SKM-1 treated with dmso at 0.1 percent for 144 hours (cell line): ENCODE data around the gene DHDDS.
A peak's percentile ranks its signal among the peaks of the same experiment; 100 is the strongest.
"Not testable (repeated sequence)": the region's sequence is repeated elsewhere in the genome, so short reads cannot be mapped to it uniquely, and the experiment has no call there.

Source experiments
- DNase-seq: peaks from one replicate; lab custom pipeline; 2025; ENCODE audit not compliant: unreplicated experiment; lab: John Stamatoyannopoulos, UW

DHDDS gene

DNA sequence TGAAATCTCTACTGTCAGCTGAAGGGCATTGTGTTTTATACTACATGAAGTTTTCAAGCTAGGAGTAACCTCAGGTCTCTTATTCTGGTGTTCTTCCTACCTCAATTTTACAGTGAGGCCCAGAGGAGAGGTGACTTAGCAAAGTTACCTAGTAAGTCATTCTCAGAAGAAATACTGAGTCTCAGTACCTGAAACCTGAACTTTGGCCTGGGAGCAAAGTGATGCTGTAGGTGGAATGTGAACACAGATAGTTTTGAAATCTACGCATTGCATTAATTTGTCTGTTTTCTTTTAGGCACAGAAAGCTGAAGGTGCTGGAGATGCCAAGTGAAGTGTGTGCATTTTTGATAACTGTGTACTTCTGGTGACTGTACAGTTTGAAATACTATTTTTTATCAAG lies 42.7 kb downstream of the DHDDS start:
- DNase-seq: no peak

GRCh38 chr1:26475989-26476388 lies 43.9 kb downstream of the DHDDS start:
- no peak for DNase-seq

DNA sequence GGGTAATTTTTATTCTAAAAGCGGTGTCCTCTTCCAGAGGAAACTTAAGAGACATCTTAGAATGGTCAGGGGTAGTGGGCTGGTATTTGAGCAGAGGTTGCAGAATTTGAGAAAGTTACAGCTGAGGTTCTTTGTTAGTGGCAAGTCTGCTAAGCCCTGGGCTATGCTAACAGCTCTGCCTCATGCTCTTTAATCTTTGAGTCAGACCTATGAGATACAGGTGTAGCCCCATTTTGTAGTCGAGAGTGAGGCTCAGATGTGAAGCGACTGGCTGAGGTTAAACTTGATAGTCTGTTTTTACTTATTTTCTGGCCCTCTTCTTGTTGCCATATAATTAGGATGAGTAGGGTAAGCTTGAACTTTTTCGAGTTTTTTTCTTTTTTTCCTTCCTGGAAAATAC lies 44.8 kb downstream of the DHDDS start:
- no peak for DNase-seq

- DNase-seq: no peak
Measured at GRCh38 chr1:26477446-26478152, 45.5 kb downstream of the DHDDS start.

GRCh38 chr1:26478159-26478558 lies 46.0 kb downstream of the DHDDS start:
- no peak for DNase-seq

GRCh38 chr1:26478988-26479387 lies 46.9 kb downstream of the DHDDS start:
- no peak for DNase-seq

GRCh38 chr1:26482921-26483320 lies 50.8 kb downstream of the DHDDS start:
- DNase-seq: no peak

DNA sequence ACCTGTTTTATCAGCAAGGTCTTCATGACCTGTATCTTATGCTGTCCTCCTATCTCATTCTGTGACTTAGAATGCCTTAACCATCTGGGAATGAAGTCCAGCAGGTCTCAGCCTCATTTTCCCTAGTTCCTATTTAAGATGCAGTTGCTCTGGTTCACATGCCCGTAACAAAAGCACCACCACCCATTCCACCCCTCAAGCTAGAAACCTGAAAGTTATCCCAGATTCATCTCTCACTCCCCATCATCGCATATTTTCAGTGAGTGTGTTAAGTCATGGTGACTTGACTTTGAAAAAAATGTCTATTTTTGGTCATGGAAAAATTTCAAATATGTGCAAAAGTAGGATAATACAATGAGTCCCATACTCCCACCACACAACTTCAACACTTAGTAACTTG lies 51.9 kb downstream of the DHDDS start:
- no peak for DNase-seq

DNA sequence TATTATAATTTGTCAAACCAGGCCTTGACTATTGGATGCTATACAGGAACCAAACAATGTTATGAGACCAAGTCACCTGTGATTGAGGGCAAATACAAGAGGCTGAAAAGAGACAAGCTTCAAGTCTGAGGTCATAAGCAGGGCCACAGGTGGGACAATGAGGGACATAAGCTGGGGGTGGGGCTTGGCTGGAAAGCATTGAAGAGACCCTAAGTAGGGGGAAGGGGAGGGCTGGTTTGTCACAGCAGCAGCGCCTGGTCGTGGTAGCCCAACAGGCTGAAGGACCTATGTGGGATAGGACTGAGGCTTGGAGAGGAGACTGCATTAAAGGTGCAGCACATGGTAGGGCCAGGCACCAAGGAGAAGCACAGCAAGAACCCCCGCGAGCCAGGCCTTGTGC lies 58.0 kb downstream of the DHDDS start:
- no peak for DNase-seq

GRCh38 chr1:26493267-26493666 lies 61.1 kb downstream of the DHDDS start:
- DNase-seq: no peak

DNA sequence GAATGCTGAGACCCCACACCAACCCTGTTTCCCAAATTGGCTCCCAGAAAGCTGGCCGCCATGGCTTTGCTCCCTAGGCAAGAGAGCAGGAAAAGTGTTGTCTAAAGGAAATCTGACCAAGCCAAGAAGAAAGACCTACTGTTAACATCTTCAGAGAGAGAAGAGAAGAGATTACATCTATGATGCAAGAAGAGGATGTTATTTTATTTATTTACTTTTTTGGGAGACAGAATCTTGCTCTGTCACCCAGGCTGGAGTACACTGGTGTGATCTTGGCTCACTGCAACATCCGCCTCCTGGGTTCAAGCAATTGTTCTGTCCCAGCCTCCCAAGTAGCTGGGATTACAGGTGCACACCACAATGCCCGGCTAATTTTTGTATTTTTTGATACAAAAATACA lies 61.8 kb downstream of the DHDDS start:
- DNase-seq: no peak

DNA sequence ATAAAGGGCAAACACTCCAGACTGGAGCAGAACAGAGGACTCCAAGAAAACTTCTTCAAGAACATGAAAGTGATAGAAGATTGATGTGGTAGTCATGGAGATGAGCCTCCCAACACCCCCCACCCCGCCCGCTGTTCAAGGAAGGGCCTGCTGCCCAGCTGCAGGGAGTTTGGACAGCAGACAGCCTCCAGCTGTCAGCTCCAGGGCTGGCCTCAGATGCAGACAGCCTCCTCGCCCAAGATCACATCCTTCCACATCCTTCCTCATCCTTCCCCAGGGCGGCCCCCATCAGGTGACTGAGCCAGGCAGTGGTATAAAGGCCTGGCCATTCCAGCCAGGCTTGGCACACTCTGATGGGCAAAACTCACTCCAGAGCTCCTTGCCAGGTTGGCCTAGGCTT lies 64.7 kb downstream of the DHDDS start:
- DNase-seq: no peak

DNA sequence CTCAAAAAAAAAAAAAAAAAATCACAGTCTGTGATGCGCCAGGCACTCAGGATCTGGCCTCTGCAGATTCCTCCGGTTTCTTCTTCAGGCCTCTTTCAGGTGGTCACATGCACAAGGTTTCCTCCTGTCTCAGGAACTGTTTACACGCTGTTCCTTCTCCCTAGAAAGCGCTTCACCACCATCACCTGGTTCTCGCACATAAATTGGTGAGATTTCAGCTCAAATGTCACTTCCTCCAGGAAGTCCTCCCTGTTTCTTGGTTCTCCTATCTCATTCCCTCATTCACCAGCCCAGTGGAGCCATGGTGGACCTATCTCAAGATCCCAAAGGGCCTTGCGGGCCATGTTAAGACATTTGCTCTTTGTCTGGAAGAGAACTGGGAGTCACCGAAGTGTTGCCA lies 66.8 kb downstream of the DHDDS start:
- no peak for DNase-seq

DNA sequence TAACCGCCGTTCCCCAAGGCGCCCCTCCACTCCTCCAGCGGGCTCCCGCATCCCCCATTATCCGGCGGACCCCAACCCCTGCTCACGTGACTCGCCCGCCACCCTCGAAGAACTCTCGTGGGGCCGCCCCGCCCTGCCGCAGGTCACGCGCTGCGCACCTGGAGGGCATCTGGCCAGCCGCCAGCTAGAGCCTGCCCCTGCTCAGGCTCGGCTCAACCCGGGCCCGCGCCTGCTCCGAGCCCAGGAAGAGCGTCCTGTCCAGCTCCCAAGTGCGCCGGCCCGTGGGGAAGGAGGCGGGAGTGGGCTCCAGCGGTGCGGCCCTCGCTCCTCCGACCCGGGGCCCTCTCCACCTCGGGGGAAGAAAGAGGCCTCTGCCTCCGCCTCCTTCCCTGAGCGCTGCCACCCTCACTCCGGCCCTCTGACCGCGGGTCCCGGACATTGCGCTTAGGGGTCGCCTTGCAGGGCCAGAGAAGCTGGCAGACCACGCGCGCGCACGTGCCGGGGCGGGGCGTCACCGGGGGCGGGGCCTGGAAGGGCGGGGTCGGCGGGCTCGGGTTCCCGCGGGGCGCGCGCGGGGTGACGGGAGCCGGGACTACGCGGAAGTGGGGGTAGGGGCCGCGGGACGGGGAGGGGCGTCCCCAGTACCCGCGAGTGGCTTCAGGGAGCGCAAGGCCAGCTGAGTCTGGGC lies 68.5 kb downstream of the DHDDS start:
- DNase-seq: peak; percentile 63

GRCh38 chr1:26510711-26511110 lies 78.6 kb downstream of the DHDDS start:
- DNase-seq: not testable (repeated sequence)

GRCh38 chr1:26515836-26516235 lies 83.7 kb downstream of the DHDDS start:
- not testable (repeated sequence) for DNase-seq

DNA sequence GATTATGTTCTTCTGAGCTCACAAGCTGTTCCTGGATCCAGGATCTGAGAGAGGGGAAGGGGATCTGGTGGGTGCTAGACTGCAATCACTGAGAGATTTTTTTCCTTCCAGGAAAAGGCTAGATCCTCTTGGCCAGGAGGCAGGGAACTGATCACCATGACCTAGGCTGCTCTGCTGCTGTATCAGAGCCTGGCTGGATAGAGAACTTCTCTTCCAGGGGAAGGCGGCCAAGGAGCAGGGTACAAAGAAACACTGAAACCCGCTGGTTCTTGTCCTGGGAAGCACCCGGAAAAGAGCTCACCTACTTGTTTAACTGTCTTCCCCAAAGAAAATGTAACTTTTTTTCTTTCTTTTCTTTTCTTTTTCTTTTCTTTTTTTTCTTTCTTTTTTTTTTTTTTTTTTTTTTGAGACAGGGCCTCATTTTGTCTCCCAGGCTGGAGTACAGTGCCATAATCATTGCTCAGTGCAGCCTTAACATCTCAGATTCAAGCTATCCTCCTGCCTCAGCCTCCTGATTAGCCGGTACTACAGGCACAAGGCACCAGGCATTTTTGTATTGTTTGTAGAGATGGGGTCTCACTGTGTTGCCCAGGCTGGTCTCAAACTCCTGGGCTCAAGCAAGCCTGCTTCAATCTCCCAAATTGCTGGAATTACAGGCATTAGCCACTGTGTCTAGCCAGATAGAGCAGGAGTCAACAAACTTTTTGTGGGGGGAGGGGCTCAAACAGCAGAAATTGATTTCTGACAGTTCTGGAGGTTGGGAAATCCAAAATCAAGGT lies 85.1 kb downstream of the DHDDS start:
- DNase-seq: no peak

DNA sequence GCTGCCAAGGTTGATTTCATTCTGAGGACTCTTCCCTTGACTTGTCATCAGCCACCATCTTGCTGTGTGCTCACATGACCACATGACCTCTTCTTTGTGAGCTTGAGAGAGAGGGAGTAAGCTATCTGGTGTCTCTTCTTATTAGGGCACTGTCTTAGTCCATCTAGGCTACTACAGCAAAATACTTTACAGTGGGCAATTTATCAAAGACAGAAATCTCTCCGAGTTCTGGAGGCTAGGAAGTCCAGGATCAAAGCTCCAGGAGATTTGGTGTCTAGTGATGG lies 85.6 kb downstream of the DHDDS start:
- no peak for DNase-seq

DNA sequence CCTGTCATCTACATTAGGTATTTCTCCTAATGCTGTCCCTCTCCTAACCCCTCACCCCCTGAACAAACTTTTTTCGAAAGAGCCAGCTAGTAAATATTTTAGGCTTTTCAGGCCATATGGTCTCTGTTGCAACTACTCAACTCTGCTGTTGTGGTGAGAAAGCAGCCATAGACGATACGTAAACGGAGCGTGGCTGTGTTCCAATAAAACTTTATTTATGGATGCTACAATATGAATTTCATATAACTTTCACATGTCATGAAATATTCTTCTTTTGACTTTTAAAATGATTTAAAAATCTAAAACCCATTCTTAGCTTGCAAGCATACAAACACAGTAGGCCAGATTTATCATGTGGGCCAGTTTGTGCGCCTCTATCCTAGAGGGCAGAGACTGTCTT lies 86.2 kb downstream of the DHDDS start:
- no peak for DNase-seq

DNA sequence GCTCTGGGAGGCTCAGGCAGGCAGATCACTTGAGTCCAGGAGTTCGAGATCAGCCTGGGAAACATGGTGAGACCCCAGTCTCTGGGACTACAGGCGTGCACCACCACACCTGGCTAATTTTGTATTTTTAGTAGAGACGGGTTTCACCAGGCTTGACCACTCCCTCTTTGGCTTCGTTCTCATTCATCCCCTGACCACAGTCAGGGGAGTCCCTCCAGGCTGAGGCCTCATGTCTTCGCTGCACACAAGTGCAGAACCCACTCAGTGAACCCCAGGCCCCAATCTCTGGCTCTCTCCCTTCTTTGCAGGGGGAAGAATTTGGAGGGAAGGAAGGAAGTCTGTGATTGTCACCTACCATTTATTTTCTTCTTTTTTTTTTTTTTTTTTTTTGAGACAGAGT lies 88.2 kb downstream of the DHDDS start:
- DNase-seq: no peak
